ENCODE measurements around the gene ATCAY.
"Not testable (repeated sequence)": the region's sequence is repeated elsewhere in the genome, so short reads cannot be mapped to it uniquely, and the experiment has no call there.

The ATCAY gene

GRCh38 chr19:3882041-3882384 is 1.5 kb downstream of the ATCAY start:
- H3K4me3 ChIP-seq (ENCODE audit: low read depth, low read length): no peak overlapping the region
- DNase-seq (ENCODE audit: low read depth): no peak
- no peak for TF ChIP-seq MYC (IDR thresholded peaks at IDR 0.05; ENCODE audit: low read depth, low read length)

GRCh38 chr19:3890591-3890990 is 10.1 kb downstream of the ATCAY start:
- no peak for DNase-seq (ENCODE audit: low read depth)
- no peak overlapping the region for H3K4me3 ChIP-seq (ENCODE audit: low read depth, low read length)
- TF ChIP-seq POLR2A (IDR thresholded peaks at IDR 0.05; ENCODE audit: extremely low read depth, insufficient read length) (no peak), CTCF (IDR thresholded peaks at IDR 0.05; ENCODE audit: low read depth, low read length) (no peak), MYC (IDR thresholded peaks at IDR 0.05; ENCODE audit: low read depth, low read length) (no peak), MAX (IDR thresholded peaks at IDR 0.05; ENCODE audit: low read depth, low read length) (no peak)

GRCh38 chr19:3893509-3894179 is 13.2 kb downstream of the ATCAY start:
- TF ChIP-seq POLR2A (IDR thresholded peaks at IDR 0.05; ENCODE audit: extremely low read depth, insufficient read length) (no peak), MYC (IDR thresholded peaks at IDR 0.05; ENCODE audit: low read depth, low read length) (no peak), CTCF (IDR thresholded peaks at IDR 0.05; ENCODE audit: low read depth, low read length) (no peak), MAX (IDR thresholded peaks at IDR 0.05; ENCODE audit: low read depth, low read length) (no peak)
- no peak overlapping the region for H3K4me3 ChIP-seq (ENCODE audit: low read depth, low read length)
- no peak for DNase-seq (ENCODE audit: low read depth)

GRCh38 chr19:3894959-3895358 is 14.5 kb downstream of the ATCAY start:
- H3K4me3 ChIP-seq (ENCODE audit: low read depth, low read length); DNase-seq (ENCODE audit: low read depth): not testable (repeated sequence)

GRCh38 chr19:3895788-3896187 is 15.3 kb downstream of the ATCAY start:
- TF ChIP-seq POLR2A (IDR thresholded peaks at IDR 0.05; ENCODE audit: extremely low read depth, insufficient read length) (no peak), MYC (IDR thresholded peaks at IDR 0.05; ENCODE audit: low read depth, low read length) (no peak), CTCF (IDR thresholded peaks at IDR 0.05; ENCODE audit: low read depth, low read length) (no peak)

GRCh38 chr19:3897936-3898335 is 17.5 kb downstream of the ATCAY start:
- DNase-seq (ENCODE audit: low read depth): no peak
- TF ChIP-seq MAX (IDR thresholded peaks at IDR 0.05; ENCODE audit: low read depth, low read length): no peak
- TF ChIP-seq MYC (IDR thresholded peaks at IDR 0.05; ENCODE audit: low read depth, low read length): no peak
- no peak for TF ChIP-seq CTCF (IDR thresholded peaks at IDR 0.05; ENCODE audit: low read depth, low read length)
- TF ChIP-seq POLR2A (IDR thresholded peaks at IDR 0.05; ENCODE audit: extremely low read depth, insufficient read length): no peak
- H3K4me3 ChIP-seq (ENCODE audit: low read depth, low read length): no peak overlapping the region

More at GRCh38 chr19:3895788-3896187, 15.3 kb downstream of the ATCAY start:
- DNase-seq (ENCODE audit: low read depth): no peak
- no peak overlapping the region for H3K4me3 ChIP-seq (ENCODE audit: low read depth, low read length)

- TF ChIP-seq MYC (IDR thresholded peaks at IDR 0.05; ENCODE audit: low read depth, low read length) (no peak), POLR2A (IDR thresholded peaks at IDR 0.05; ENCODE audit: extremely low read depth, insufficient read length) (no peak), CTCF (IDR thresholded peaks at IDR 0.05; ENCODE audit: low read depth, low read length) (no peak), MAX (IDR thresholded peaks at IDR 0.05; ENCODE audit: low read depth, low read length) (no peak)
- DNase-seq (ENCODE audit: low read depth): no peak
- no peak overlapping the region for H3K4me3 ChIP-seq (ENCODE audit: low read depth, low read length)
Measured at GRCh38 chr19:3898426-3898825, 17.9 kb downstream of the ATCAY start.
